ENCODE data around the gene PDZD2. TPM values are rescaled to one million over a fixed set of nuclear protein-coding genes. Genes with fewer than 3 reads are reported as not detected.

The PDZD2 gene
- total and polyA plus RNA-seq, 2 experiments from 2014 or later = 8.3 to 16.9 TPM

DNA sequence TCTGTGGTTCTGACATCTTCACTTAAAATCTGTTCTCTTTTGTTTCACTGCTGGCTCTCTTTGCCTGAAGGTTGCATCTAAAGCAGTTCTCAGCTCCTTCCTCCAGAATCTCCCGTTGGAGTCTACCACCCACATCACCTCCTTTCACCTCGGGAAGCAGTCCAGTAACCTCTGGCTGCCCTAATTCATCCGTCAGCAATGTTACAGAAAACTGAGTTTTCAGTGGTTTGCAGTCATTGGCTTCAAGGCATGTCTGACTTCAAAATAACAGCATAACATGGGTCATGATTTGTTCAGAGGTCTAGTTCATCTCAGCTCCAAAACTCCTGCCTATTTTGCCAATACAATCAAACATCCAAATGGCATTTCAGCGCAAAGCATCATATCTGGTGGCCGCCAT, 427.5 kb downstream of the PDZD2 start:
- no peak for DNase-seq (ENCODE audit: low spot score)
- no peak for TF ChIP-seq ZNF331 (CRISPR knock-in tag; IDR thresholded peaks at IDR 0.05; ENCODE audit: low read depth)
- Histone ChIP-seq H3K4me2 (no peak overlapping the region), H2AFZ (no peak overlapping the region), H3K36me3 (ENCODE audit: insufficient read depth) (no peaks in the 10 kb centered on the region), H3K27ac (ENCODE audit: low read depth) (no peak overlapping the region), H3K79me2 (replicated peaks; ENCODE audit: insufficient read depth) (no peaks in the 10 kb centered on the region), H3K4me1 (ENCODE audit: insufficient read depth) (no peaks in the 10 kb centered on the region), H3F3A (replicated peaks; ENCODE audit: low read depth) (no peaks in the 10 kb centered on the region), H3K9me2 (ENCODE audit: insufficient read depth) (no peaks in the 10 kb centered on the region), H3K4me3 (no peak overlapping the region), H3K27me3 (ENCODE audit: insufficient read depth) (no peaks in the 10 kb centered on the region), H4K20me1 (replicated peaks; ENCODE audit: insufficient read depth) (no peaks in the 10 kb centered on the region)
- Mint-ChIP-seq H3K9me3 (no peaks in the 10 kb centered on the region), H3K27ac (no peak overlapping the region), H3K27me3 (ENCODE audit: insufficient read depth, low read depth, poor library complexity) (peaks cover 9% of the 10 kb centered on the region), H3K4me3 (no peak overlapping the region), H3K4me1 (no peaks in the 10 kb centered on the region), H3K36me3 (ENCODE audit: low read depth) (no peaks in the 10 kb centered on the region)
- no peak for ATAC-seq

DNA sequence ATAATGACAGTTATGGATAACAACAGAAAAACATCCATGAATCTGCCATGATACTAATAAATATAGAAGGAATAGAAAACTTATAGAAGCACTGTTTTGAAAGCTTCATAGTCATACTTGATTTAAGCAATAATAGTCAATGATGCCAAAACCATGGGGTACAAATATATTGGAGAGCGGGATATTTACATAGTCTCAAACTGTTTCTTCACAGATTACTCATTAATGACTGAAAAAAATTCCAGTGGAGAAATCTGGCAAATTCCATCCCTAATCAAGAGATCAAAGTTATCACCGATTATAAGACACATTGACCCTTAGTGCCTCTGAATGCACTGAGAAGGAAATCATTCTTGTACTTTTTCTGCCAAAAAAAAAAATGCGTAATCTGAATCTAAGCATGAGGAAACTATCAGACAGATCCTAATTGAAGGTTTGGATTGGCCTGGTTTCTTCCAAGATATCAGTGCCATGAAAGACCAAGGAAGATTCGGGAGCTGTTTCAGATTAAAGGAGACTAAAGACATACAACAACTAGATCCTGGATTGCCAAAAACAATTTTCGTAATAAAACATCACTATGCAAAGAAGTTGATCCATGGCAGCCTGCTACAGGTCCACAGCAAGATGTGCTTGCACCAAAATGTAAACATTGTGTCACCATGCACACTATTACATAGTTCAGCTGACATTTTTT, 429.0 kb downstream of the PDZD2 start:
- no peak for TF ChIP-seq EZH2phosphoT487 (IDR thresholded peaks at IDR 0.05; ENCODE audit: unreplicated experiment)
- Histone ChIP-seq H3K4me2 (no peak overlapping the region), H3K4me3 (no peak overlapping the region), H2AFZ (no peak overlapping the region), H3K36me3 (ENCODE audit: insufficient read depth) (no peaks in the 10 kb centered on the region), H3K79me2 (replicated peaks; ENCODE audit: insufficient read depth) (no peaks in the 10 kb centered on the region), H3K27me3 (ENCODE audit: insufficient read depth) (no peaks in the 10 kb centered on the region), H4K20me1 (replicated peaks; ENCODE audit: insufficient read depth) (no peaks in the 10 kb centered on the region), H3K27ac (ENCODE audit: low read depth) (no peak overlapping the region), H3F3A (replicated peaks; ENCODE audit: low read depth) (no peaks in the 10 kb centered on the region), H3K9me2 (ENCODE audit: insufficient read depth) (no peaks in the 10 kb centered on the region), H3K4me1 (ENCODE audit: insufficient read depth) (no peaks in the 10 kb centered on the region)
- ATAC-seq = no peak
- H3K9me3 Mint-ChIP-seq = no peaks in the 10 kb centered on the region
- H3K4me1 Mint-ChIP-seq = no peaks in the 10 kb centered on the region
- H3K36me3 Mint-ChIP-seq (ENCODE audit: low read depth) = 0 out of 3 replicates have a peak, but pooled peaks cover under 1% of the 10 kb centered on the region
- H3K27me3 Mint-ChIP-seq (ENCODE audit: insufficient read depth, low read depth, poor library complexity) = peaks cover 9% of the 10 kb centered on the region
- no peak overlapping the region for H3K4me3 Mint-ChIP-seq
- DNase-seq (ENCODE audit: low spot score) = no peak
- no peak overlapping the region for H3K27ac Mint-ChIP-seq

DNA sequence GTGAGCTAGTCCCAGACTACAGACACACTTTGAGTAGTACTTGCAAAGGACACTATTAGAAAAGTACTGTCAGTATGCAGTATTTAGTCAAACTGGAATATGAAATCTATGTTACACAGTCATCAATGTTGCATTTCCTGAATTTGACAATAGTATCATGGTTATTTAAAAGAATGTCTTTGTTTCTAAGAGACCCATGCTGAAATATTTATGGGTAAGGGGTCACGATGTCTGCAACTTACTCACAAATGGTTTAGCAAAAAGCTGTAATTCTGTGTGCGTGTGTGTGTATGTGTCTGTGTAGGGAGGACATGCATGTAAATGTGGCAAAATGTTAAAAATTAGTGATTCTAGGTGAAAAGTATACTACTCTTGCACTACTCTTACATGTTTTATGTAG, 429.6 kb downstream of the PDZD2 start:
- Histone ChIP-seq H4K20me1 (replicated peaks; ENCODE audit: insufficient read depth) (no peaks in the 10 kb centered on the region), H3K27ac (ENCODE audit: low read depth) (no peak overlapping the region)
- TF ChIP-seq, protein P1, sequence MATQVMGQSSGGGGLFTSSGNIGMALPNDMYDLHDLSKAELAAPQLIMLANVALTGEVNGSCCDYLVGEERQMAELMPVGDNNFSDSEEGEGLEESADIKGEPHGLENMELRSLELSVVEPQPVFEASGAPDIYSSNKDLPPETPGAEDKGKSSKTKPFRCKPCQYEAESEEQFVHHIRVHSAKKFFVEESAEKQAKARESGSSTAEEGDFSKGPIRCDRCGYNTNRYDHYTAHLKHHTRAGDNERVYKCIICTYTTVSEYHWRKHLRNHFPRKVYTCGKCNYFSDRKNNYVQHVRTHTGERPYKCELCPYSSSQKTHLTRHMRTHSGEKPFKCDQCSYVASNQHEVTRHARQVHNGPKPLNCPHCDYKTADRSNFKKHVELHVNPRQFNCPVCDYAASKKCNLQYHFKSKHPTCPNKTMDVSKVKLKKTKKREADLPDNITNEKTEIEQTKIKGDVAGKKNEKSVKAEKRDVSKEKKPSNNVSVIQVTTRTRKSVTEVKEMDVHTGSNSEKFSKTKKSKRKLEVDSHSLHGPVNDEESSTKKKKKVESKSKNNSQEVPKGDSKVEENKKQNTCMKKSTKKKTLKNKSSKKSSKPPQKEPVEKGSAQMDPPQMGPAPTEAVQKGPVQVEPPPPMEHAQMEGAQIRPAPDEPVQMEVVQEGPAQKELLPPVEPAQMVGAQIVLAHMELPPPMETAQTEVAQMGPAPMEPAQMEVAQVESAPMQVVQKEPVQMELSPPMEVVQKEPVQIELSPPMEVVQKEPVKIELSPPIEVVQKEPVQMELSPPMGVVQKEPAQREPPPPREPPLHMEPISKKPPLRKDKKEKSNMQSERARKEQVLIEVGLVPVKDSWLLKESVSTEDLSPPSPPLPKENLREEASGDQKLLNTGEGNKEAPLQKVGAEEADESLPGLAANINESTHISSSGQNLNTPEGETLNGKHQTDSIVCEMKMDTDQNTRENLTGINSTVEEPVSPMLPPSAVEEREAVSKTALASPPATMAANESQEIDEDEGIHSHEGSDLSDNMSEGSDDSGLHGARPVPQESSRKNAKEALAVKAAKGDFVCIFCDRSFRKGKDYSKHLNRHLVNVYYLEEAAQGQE (IDR thresholded peaks at IDR 0.05; ENCODE audit: unreplicated experiment) = no peak
- TF ChIP-seq EZH2 (IDR thresholded peaks at IDR 0.05; ENCODE audit: low read depth, unreplicated experiment) = no peak
- no peak for TF ChIP-seq POLR2AphosphoS5 (IDR thresholded peaks at IDR 0.05; ENCODE audit: low read depth)
- TF ChIP-seq, protein P2, sequence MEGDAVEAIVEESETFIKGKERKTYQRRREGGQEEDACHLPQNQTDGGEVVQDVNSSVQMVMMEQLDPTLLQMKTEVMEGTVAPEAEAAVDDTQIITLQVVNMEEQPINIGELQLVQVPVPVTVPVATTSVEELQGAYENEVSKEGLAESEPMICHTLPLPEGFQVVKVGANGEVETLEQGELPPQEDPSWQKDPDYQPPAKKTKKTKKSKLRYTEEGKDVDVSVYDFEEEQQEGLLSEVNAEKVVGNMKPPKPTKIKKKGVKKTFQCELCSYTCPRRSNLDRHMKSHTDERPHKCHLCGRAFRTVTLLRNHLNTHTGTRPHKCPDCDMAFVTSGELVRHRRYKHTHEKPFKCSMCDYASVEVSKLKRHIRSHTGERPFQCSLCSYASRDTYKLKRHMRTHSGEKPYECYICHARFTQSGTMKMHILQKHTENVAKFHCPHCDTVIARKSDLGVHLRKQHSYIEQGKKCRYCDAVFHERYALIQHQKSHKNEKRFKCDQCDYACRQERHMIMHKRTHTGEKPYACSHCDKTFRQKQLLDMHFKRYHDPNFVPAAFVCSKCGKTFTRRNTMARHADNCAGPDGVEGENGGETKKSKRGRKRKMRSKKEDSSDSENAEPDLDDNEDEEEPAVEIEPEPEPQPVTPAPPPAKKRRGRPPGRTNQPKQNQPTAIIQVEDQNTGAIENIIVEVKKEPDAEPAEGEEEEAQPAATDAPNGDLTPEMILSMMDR (conservative IDR thresholded peaks at IDR 0.05; ENCODE audit: low read depth in 2 of 2) = no peak
- no peak for TF ChIP-seq ZNF331 (CRISPR knock-in tag; IDR thresholded peaks at IDR 0.05; ENCODE audit: low read depth)
- no peak for TF ChIP-seq EZH2phosphoT487 (IDR thresholded peaks at IDR 0.05; ENCODE audit: unreplicated experiment)

More for the DNA sequence above, 429.6 kb downstream of the PDZD2 start:
- Histone ChIP-seq H3K27me3 (ENCODE audit: insufficient read depth) (no peaks in the 10 kb centered on the region), H3K9me2 (ENCODE audit: insufficient read depth) (no peaks in the 10 kb centered on the region), H2AFZ (no peak overlapping the region), H3K4me1 (ENCODE audit: insufficient read depth) (no peaks in the 10 kb centered on the region), H3K79me2 (replicated peaks; ENCODE audit: insufficient read depth) (no peaks in the 10 kb centered on the region), H3F3A (replicated peaks; ENCODE audit: low read depth) (no peaks in the 10 kb centered on the region), H3K36me3 (ENCODE audit: insufficient read depth) (no peaks in the 10 kb centered on the region), H3K4me3 (no peak overlapping the region), H3K4me2 (no peak overlapping the region)
- ATAC-seq (no peak), DNase-seq (ENCODE audit: low spot score) (no peak)
- H3K36me3 Mint-ChIP-seq (ENCODE audit: low read depth) = 0 out of 3 replicates have a peak, but pooled peaks cover 4% of the 10 kb centered on the region
- no peaks in the 10 kb centered on the region for H3K4me1 Mint-ChIP-seq
- H3K4me3 Mint-ChIP-seq = no peak overlapping the region
- no peaks in the 10 kb centered on the region for H3K9me3 Mint-ChIP-seq
- H3K27ac Mint-ChIP-seq = no peak overlapping the region
- peaks cover 4% of the 10 kb centered on the region for H3K27me3 Mint-ChIP-seq (ENCODE audit: insufficient read depth, low read depth, poor library complexity)

Measured in GM23338 (cell line).